CD4-positive, alpha-beta T cell treated with Interleukin-4 for 1 hour (primary cell): ENCODE data around the gene INTS11.

Experiments used
- DNase-seq, 2 donors: peaks; one replicate each; pipeline ENCODE4 v3.0.0-alpha.2; 2020 to 2022

INTS11 gene

GRCh38 chr1:1312450-1313314, 11.8 kb downstream of the INTS11 start:
- no peak for DNase-seq

GRCh38 chr1:1311107-1312104, 13.1 kb downstream of the INTS11 start:
- DNase-seq, result no peak

GRCh38 chr1:1310476-1311053, 13.9 kb downstream of the INTS11 start:
- no peak for DNase-seq

- DNase-seq, result no peak
These were observed 14.4 kb downstream of the INTS11 start for GRCh38 chr1:1310109-1310385.

GRCh38 chr1:1309251-1310108, 15.0 kb downstream of the INTS11 start:
- no peak for DNase-seq

- DNase-seq, result no peak
These were observed 15.7 kb downstream of the INTS11 start for GRCh38 chr1:1308756-1309250.

- peak; percentile 90 to 91 for DNase-seq
These were observed 16.3 kb downstream of the INTS11 start, which contains the start of the genes ACAP3 and PUSL1 for GRCh38 chr1:1307923-1308755. Gene ACAP3 (minus strand): TSS chr1:1307930. CDS start chr1:1307815, 115 bp downstream. Gene PUSL1 (plus strand): TSS chr1:1308597. CDS start chr1:1308644, 47 bp downstream.

GRCh38 chr1:1307261-1307922, 17.1 kb downstream of the INTS11 start:
- DNase-seq, result no peak

GRCh38 chr1:1306661-1307260, 17.7 kb downstream of the INTS11 start:
- no peak for DNase-seq

- DNase-seq, result no peak
These were observed 18.3 kb downstream of the INTS11 start for GRCh38 chr1:1306070-1306660.

GRCh38 chr1:1305300-1306069, 19.0 kb downstream of the INTS11 start:
- peak; percentile 69 for DNase-seq

GRCh38 chr1:1304331-1305299, 19.8 kb downstream of the INTS11 start:
- no peak for DNase-seq

GRCh38 chr1:1303736-1304135, 20.7 kb downstream of the INTS11 start:
- DNase-seq, result no peak

- DNase-seq, result no peak
These were observed 21.4 kb downstream of the INTS11 start for GRCh38 chr1:1302951-1303509.

- no peak for DNase-seq
These were observed 22.4 kb downstream of the INTS11 start for GRCh38 chr1:1302006-1302430.

GRCh38 chr1:1300352-1300739, 24.1 kb downstream of the INTS11 start:
- DNase-seq, result no peak

- DNase-seq, result peak in 1 of 2 donors; percentile 31
These were observed 24.6 kb downstream of the INTS11 start for GRCh38 chr1:1299686-1300351.
